ENCODE data around the gene CEP57.

The CEP57 gene

GRCh38 chr11:95790123-95790932, at the start of gene CEP57:
CEP57 (plus strand) TSS chr11:95790498; CDS start chr11:95790699, 201 bp downstream.
- peak; percentile 96 for DNase-seq

DNA sequence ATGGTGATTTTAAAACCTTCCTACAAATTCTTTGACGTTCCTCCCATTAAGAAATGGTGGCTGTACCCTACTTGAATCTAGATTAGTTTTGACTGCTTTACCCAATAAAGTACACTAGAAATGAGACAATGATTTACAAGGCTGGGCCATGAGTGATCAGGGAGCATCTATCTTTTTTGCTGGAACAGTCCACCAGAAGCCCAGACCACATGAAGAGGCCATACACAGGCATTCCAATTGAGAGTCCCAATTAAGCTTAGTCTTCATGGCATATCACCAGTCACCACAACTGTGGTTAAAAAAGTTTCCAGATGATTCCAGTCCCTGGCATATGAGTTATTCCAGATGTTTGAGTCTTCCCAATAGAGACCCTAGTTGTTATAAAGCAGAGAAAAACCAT, 40.2 kb upstream of the CEP57 start:
- no peak for DNase-seq

- DNase-seq = no peak
Observed at GRCh38 chr11:95751515-95751914, 38.8 kb upstream of the CEP57 start.

GRCh38 chr11:95760941-95761340, 29.4 kb upstream of the CEP57 start:
- no peak for DNase-seq

GRCh38 chr11:95762534-95762933, 27.8 kb upstream of the CEP57 start:
- DNase-seq = no peak

DNA sequence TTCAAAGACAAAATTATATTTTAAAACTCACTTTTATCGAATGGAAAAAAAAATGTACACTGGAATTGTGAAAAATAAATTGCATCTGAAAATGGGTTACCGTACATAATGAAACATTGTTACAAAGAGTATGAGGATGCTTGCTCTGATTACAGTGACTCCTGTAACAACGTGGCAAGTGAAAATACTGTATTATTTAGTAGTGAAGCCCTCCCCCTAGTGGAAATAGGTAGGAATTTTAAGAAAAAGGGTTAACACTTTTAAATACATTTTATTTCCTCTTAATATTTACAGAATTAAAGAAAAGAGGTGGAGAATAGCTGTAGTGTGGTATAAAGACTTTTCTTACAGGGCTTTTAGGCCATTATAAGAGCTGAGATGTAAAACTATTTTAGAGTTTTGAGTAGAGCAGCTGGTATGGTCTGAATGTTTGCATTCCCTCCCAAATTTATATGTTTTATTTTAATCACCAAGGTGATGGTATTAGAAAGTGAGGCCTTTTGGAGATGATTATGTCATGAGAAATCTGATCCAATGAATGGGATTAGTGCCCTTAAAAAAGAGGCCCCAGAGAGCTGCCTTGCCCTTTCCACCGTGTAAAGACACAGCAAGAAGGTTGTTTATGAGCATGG, 25.9 kb upstream of the CEP57 start:
- peak; percentile 79 for DNase-seq

DNA sequence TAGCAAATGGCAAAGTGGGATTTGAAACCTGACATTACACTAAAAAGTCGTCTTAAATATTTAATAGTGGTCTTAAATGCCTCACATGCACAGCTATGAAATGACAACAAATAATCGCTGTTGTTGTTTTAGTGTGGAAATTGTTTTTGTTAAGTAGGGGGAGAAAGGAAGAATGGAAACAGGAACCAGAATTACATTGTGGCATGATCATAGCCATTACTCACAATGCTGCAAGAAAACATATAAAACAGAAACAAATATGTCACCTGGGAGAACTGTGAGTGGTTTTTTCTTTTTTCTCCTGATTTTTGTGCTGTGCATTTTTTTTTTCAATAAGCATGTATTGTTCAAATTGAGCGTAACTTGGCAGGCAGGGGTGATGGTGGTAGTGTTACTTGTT, 23.6 kb upstream of the CEP57 start:
- DNase-seq = no peak

GRCh38 chr11:95767498-95767897, 22.8 kb upstream of the CEP57 start:
- no peak for DNase-seq

- no peak for DNase-seq
Observed at GRCh38 chr11:95768521-95768920, 21.8 kb upstream of the CEP57 start.

GRCh38 chr11:95776859-95777258, 13.4 kb upstream of the CEP57 start:
- DNase-seq = no peak

DNA sequence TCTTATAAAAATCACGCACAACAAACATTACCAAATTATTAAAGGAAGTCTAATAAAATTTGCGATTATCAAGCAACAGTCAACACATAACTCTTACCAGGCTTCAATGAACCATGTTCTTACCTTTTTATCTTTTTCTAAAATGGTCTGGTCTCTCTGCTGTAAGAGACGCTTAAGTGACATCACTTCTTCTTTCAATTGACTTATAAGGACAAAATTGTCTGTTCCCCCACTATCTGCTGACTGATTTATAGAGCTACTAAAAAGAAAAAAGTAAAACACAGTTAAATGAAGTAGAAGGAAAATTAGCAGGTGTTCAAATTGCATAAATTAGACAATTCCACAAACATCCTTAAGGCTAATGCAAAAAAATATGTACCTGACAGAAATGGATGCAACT, 11.6 kb upstream of the CEP57 start:
- no peak for DNase-seq

GRCh38 chr11:95780544-95780943, 9.8 kb upstream of the CEP57 start:
- DNase-seq = no peak

DNA sequence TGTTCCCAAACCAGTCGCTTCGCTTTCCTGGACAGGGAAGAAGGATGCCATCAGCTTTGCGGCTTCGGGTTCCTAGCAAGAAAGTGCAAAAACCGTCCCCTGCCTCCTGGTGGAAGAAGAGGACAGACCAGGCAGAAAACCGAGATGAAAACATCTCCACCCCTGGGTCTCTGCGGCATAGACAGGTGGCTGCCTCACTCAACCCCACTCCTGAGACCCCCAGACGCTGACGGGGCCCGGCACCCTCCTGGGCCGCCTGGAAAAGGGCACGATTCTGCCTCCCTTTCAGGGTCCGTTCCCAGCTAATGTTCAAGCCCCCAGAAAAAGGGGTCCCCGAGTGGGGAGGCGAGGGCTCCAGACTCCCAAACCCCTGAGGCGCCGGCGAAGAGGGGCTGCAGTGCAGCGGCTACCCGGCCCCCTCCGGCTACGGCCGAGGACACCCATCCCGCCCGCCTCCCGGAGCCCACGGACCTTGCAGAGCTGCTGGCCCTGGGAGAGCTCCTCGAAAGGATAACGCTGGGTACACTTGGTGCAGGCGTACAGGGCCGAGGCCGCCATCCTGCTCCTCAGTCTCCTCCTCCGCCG, 1.3 kb upstream of the CEP57 start:
- DNase-seq = peak; percentile 44

GRCh38 chr11:95789506-95790122, 684 bp upstream of the CEP57 start, which contains the start of gene FAM76B:
FAM76B (minus strand) TSS chr11:95789782; CDS start chr11:95789478, 304 bp downstream.
- peak; percentile 100 for DNase-seq

DNA sequence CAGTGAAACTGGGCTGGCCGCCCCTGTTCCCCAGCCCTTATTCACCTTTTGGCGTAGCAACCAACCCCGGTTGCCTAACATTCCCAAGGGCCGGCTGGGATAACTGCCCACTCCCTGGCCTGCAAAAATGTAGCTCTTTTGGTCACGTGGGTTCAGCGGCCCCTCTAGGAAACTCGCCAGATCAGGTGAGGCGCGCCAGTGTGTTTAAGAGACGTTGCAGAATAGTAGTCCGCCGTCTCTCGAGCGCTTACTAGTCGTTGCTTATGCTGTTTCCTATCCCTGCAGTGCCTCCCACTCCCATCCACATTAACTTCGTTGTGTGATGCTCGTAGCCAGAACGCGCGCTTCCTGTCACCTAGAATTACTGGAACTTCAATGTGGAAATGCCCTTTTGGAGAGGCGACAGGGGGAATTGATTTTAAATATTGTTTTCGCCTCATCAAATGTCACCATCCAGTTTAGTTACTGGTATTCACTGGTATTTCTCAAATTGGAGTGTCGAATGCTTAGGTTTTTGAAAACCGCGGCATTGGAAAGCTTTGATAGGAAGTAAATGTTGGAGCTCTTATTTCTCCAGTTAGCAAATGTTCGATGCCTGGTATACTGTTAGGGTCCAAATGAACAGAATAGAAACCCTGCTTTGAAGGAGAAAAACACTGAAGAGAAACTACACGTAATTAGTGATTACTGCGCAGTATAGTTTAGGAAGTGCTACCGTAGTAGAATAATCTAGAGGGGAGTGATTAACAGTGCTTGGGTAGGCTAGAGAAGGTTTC, 823 bp downstream of the CEP57 start:
- DNase-seq = peak; percentile 63

DNA sequence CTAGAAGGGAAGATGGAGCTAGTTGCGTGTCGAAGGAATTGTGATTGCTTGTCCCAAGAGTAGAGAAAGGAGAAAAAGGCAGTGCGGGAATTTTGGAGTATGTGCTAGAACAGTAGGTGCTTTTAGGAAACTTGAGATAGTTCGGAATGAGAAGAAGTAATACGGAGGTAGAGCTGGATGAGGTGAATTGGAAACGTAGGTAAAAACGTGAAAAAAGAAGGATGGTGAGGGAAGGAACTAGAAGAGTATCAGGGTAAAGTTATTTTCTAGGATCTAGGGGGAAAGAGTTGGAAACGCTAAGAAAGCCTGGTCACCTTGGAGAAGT, 1.4 kb downstream of the CEP57 start:
- DNase-seq = no peak

DNA sequence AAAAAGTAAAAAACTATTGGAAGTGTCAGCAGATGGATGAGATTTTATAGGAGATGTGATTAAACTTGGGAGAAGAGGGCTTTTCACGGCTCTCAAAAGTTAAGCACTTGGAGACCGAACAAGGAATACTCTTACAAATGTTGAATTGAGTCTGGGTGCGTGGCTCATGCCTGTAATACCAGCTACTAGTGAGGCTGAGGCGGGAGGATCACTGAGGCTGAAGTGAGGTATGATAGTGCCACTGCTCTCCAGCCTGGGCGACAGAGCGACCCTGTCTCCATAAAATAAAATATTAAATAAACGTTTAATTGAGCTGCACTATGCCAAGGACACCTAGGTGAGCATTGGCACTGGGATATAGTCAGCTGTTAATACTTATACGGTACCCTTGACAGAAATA, 1.9 kb downstream of the CEP57 start:
- DNase-seq = no peak

GRCh38 chr11:95792700-95793099, 2.4 kb downstream of the CEP57 start:
- no peak for DNase-seq

- no peak for DNase-seq
Observed at GRCh38 chr11:95793116-95793515, 2.8 kb downstream of the CEP57 start.

DNA sequence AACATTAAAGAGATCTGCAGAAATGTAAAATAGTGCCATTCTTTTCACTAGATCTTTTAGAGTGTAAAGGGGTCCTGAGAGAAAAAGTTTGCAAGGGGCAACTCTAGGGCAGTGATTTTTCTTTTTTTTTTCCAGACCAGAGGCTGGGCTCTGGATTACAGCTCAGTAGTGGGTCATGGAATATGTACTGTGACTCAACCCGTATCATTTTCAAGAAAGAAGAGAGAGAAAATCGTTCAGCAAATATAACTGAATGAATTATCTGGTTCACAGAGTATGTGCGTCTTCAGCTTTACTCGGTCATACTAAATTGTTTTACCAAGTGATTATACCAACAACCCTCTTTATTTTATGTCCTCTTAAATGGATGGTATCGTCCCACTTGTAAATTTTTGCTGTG, 3.8 kb downstream of the CEP57 start:
- no peak for DNase-seq

GRCh38 chr11:95795627-95796295, 5.5 kb downstream of the CEP57 start:
- DNase-seq = no peak

- DNase-seq = no peak
Observed at GRCh38 chr11:95796501-95796900, 6.2 kb downstream of the CEP57 start.

All from CD4-positive, alpha-beta T cell treated with Interleukin-17A for 1 hour (primary cell).